22Rv1 (cell line): Measurements from ENCODE around the gene ATR.

ENCODE experiments used
- H3K27ac ChIP-seq: fragments of 450-650 bp; 2 replicates; pipeline ENCODE4 v1.5.1; 2017
- CTCF ChIP-seq: fragments of 450-650 bp; IDR thresholded peaks from 2 replicates; pipeline ENCODE4 v1.5.1; 2017; ENCODE audit warnings: mild to moderate bottlenecking
- ZFX ChIP-seq: fragments of 450-650 bp; IDR thresholded peaks from 2 replicates; pipeline ENCODE4 v1.6.1; 2017; ENCODE audit warnings: antibody characterized with exemption, borderline replicate concordance

The ATR gene

GRCh38 chr3:142502187-142502985, 76.1 kb downstream of the ATR start:
- no peak overlapping the region for H3K27ac ChIP-seq
- TF ChIP-seq CTCF, result no peak
- no peak for TF ChIP-seq ZFX

- TF ChIP-seq CTCF, result no peak
- TF ChIP-seq ZFX, result no peak
- H3K27ac ChIP-seq, result no peak overlapping the region
Measured at GRCh38 chr3:142501004-142501926, 77.3 kb downstream of the ATR start.

GRCh38 chr3:142500211-142500610, 78.3 kb downstream of the ATR start:
- no peak overlapping the region for H3K27ac ChIP-seq
- TF ChIP-seq CTCF, result no peak
- no peak for TF ChIP-seq ZFX

GRCh38 chr3:142498397-142499180, 79.9 kb downstream of the ATR start:
- H3K27ac ChIP-seq, result no peak overlapping the region
- TF ChIP-seq CTCF (no peak), ZFX (no peak)

- H3K27ac ChIP-seq, result no peak overlapping the region
- TF ChIP-seq CTCF (no peak), ZFX (no peak)
Measured at GRCh38 chr3:142497729-142498128, 80.8 kb downstream of the ATR start.

GRCh38 chr3:142495103-142495502, 83.4 kb downstream of the ATR start:
- TF ChIP-seq CTCF, result no peak
- no peak for TF ChIP-seq ZFX
- H3K27ac ChIP-seq, result no peak overlapping the region
